SKM-1 treated with dmso at 0.1 percent for 144 hours (cell line): ENCODE results near the gene CLEC3A.
"Not testable (repeated sequence)": the region's sequence is repeated elsewhere in the genome, so short reads cannot be mapped to it uniquely, and the experiment has no call there.

Experiments used
- DNase-seq: peaks from one replicate; lab custom pipeline; 2025; ENCODE audit not compliant: unreplicated experiment; lab: John Stamatoyannopoulos, UW

Gene CLEC3A

GRCh38 chr16:78028018-78028417, 5.7 kb downstream of the CLEC3A start:
- DNase-seq, result no peak

- DNase-seq, result no peak
Measured at GRCh38 chr16:78034530-78034929, 12.2 kb downstream of the CLEC3A start.

- DNase-seq, result no peak
Measured at GRCh38 chr16:78035012-78035411, 12.7 kb downstream of the CLEC3A start.

GRCh38 chr16:78040396-78040795, 18.0 kb downstream of the CLEC3A start:
- no peak for DNase-seq

GRCh38 chr16:78045865-78046581, 23.7 kb downstream of the CLEC3A start:
- DNase-seq, result no peak

- no peak for DNase-seq
Measured at GRCh38 chr16:78048319-78048718, 26.0 kb downstream of the CLEC3A start.

- DNase-seq, result no peak
Measured at GRCh38 chr16:78050734-78051400, 28.5 kb downstream of the CLEC3A start.

GRCh38 chr16:78057803-78058564, 35.6 kb downstream of the CLEC3A start:
- DNase-seq, result no peak

GRCh38 chr16:78059806-78060205, 37.5 kb downstream of the CLEC3A start:
- not testable (repeated sequence) for DNase-seq

GRCh38 chr16:78060295-78060694, 37.9 kb downstream of the CLEC3A start:
- no peak for DNase-seq

- DNase-seq, result no peak
Measured at GRCh38 chr16:78060809-78061208, 38.5 kb downstream of the CLEC3A start.

GRCh38 chr16:78065319-78065718, 43.0 kb downstream of the CLEC3A start:
- no peak for DNase-seq

- no peak for DNase-seq
Measured at GRCh38 chr16:78069913-78070312, 47.6 kb downstream of the CLEC3A start.

- no peak for DNase-seq
Measured at GRCh38 chr16:78072275-78072674, 49.9 kb downstream of the CLEC3A start.

- no peak for DNase-seq
Measured at GRCh38 chr16:78075800-78076199, 53.5 kb downstream of the CLEC3A start.

- DNase-seq, result no peak
Measured at GRCh38 chr16:78081341-78081740, 59.0 kb downstream of the CLEC3A start.
